ENCODE measurements around the gene TFAP2C. TPM values are rescaled to one million over a fixed set of nuclear protein-coding genes. Genes with fewer than 3 reads are reported as not detected.

TFAP2C gene
- total and polyA plus RNA-seq, 2 experiments from 2014 or later = 11.9 to 14.3 TPM

DNA sequence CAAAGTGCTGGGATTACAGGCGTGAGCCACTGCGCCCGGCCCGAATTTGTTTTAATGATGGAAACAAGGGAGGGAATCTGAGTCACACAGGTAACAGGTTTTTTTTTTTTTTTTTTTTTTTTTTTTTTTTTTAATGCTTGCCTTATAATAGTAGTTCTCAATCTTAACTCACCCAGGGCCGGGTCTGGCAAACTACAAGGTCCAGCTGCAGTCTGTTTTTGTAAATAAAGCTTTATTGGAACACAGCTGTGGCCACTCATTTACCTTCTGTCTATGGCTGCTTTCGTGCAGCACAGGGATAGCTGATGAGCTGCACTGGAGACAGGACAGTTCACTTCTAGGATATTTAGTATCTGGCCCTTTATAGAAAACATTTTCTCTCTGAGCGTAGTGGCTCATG lies 58.0 kb downstream of the TFAP2C start:
- Mint-ChIP-seq H3K4me1 (peaks cover 25% of the 10 kb centered on the region), H3K27ac (no peak overlapping the region), H3K9me3 (no peaks in the 10 kb centered on the region), H3K4me3 (no peak overlapping the region), H3K27me3 (ENCODE audit: insufficient read depth, low read depth, poor library complexity) (peaks cover 6% of the 10 kb centered on the region), H3K36me3 (ENCODE audit: low read depth) (no peaks in the 10 kb centered on the region)
- ATAC-seq (no peak), DNase-seq (ENCODE audit: low spot score) (no peak)
- no peaks in the 10 kb centered on the region for H3K27me3 ChIP-seq (ENCODE audit: insufficient read depth)
- H3K9me2 ChIP-seq (ENCODE audit: insufficient read depth) = no peaks in the 10 kb centered on the region
- no peaks in the 10 kb centered on the region for H3K36me3 ChIP-seq (ENCODE audit: insufficient read depth)
- H2AFZ ChIP-seq = no peak overlapping the region
- TF ChIP-seq, protein P1, sequence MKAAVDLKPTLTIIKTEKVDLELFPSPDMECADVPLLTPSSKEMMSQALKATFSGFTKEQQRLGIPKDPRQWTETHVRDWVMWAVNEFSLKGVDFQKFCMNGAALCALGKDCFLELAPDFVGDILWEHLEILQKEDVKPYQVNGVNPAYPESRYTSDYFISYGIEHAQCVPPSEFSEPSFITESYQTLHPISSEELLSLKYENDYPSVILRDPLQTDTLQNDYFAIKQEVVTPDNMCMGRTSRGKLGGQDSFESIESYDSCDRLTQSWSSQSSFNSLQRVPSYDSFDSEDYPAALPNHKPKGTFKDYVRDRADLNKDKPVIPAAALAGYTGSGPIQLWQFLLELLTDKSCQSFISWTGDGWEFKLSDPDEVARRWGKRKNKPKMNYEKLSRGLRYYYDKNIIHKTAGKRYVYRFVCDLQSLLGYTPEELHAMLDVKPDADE (IDR thresholded peaks at IDR 0.05) = no peak
- TF ChIP-seq ZNF331 (CRISPR knock-in tag; IDR thresholded peaks at IDR 0.05; ENCODE audit: low read depth) = no peak
- TF ChIP-seq CREB1 (CRISPR knock-in tag; IDR thresholded peaks at IDR 0.05; ENCODE audit: low read depth) = no peak
- no peak for TF ChIP-seq ZNF114 (CRISPR knock-in tag; IDR thresholded peaks at IDR 0.05)
- TF ChIP-seq EZH2 (IDR thresholded peaks at IDR 0.05; ENCODE audit: low read depth, unreplicated experiment) = no peak
- no peak for TF ChIP-seq NANOG (IDR thresholded peaks at IDR 0.05; ENCODE audit: borderline replicate concordance)
- no peak for TF ChIP-seq EZH2phosphoT487 (IDR thresholded peaks at IDR 0.05; ENCODE audit: unreplicated experiment)
- no peak for TF ChIP-seq ZNF462 (CRISPR knock-in tag; IDR thresholded peaks at IDR 0.05)
- TF ChIP-seq, protein P2, sequence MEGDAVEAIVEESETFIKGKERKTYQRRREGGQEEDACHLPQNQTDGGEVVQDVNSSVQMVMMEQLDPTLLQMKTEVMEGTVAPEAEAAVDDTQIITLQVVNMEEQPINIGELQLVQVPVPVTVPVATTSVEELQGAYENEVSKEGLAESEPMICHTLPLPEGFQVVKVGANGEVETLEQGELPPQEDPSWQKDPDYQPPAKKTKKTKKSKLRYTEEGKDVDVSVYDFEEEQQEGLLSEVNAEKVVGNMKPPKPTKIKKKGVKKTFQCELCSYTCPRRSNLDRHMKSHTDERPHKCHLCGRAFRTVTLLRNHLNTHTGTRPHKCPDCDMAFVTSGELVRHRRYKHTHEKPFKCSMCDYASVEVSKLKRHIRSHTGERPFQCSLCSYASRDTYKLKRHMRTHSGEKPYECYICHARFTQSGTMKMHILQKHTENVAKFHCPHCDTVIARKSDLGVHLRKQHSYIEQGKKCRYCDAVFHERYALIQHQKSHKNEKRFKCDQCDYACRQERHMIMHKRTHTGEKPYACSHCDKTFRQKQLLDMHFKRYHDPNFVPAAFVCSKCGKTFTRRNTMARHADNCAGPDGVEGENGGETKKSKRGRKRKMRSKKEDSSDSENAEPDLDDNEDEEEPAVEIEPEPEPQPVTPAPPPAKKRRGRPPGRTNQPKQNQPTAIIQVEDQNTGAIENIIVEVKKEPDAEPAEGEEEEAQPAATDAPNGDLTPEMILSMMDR (conservative IDR thresholded peaks at IDR 0.05; ENCODE audit: low read depth in 2 of 2) = no peak
- TF ChIP-seq REST (IDR thresholded peaks at IDR 0.05; ENCODE audit: unreplicated experiment) = no peak
- no peak for TF ChIP-seq JUNB (IDR thresholded peaks at IDR 0.05; ENCODE audit: unreplicated experiment)
- no peak for TF ChIP-seq POLR2AphosphoS5 (IDR thresholded peaks at IDR 0.05; ENCODE audit: low read depth)
- no peak for TF ChIP-seq STAT1 (IDR thresholded peaks at IDR 0.05; ENCODE audit: unreplicated experiment)
- no peak overlapping the region for H3K27ac ChIP-seq (ENCODE audit: low read depth)
- no peaks in the 10 kb centered on the region for H4K20me1 ChIP-seq (replicated peaks; ENCODE audit: insufficient read depth)
- no peaks in the 10 kb centered on the region for H3F3A ChIP-seq (replicated peaks; ENCODE audit: low read depth)
- no peaks in the 10 kb centered on the region for H3K79me2 ChIP-seq (replicated peaks; ENCODE audit: insufficient read depth)
- peaks cover 22% of the 10 kb centered on the region; the same call in 1 of the 2 replicates for H3K4me1 ChIP-seq (ENCODE audit: insufficient read depth)
- H3K4me3 ChIP-seq = no peak overlapping the region
- no peak overlapping the region for H3K4me2 ChIP-seq
